ENCODE results near the gene PIK3R5. TPM values are rescaled to one million over a fixed set of nuclear protein-coding genes. Genes with fewer than 3 reads are reported as not detected.

The PIK3R5 gene
- total RNA-seq, 1 donor from 2014 or later, result 44.0 TPM

- ATAC-seq, result peak; percentile 20 to 26
- H3K4me1 ChIP-seq, result peaks cover 21% of the 10 kb centered on the region
- H3K27ac ChIP-seq, result peak overlapping the region; percentile 41
- no peak overlapping the region for H3K4me3 ChIP-seq
- intact Hi-C loops (cut with DNase I), result no loop called here
- no peak for TF ChIP-seq CTCF (IDR thresholded peaks at IDR 0.05)
- no peaks in the 10 kb centered on the region for H3K27me3 ChIP-seq (ENCODE audit: low read depth)
- no peaks in the 10 kb centered on the region for H3K36me3 ChIP-seq
- H3K9me3 ChIP-seq, result no peaks in the 10 kb centered on the region
- no peak for DNase-seq
Observed at GRCh38 chr17:8940866-8941471, 24.5 kb downstream of the PIK3R5 start.

- ATAC-seq, result no peak
- intact Hi-C loops (cut with DNase I), result no loop called here
- H3K27ac ChIP-seq, result peak overlapping the region; percentile 6
Observed at GRCh38 chr17:8939496-8940334, 25.8 kb downstream of the PIK3R5 start.

GRCh38 chr17:8938933-8939332 lies 26.6 kb downstream of the PIK3R5 start:
- Histone ChIP-seq H3K9me3 (no peaks in the 10 kb centered on the region), H3K27ac (no peak overlapping the region), H3K4me1 (peaks cover 24% of the 10 kb centered on the region), H3K27me3 (ENCODE audit: low read depth) (no peaks in the 10 kb centered on the region), H3K4me3 (no peak overlapping the region), H3K36me3 (no peaks in the 10 kb centered on the region)
- DNase-seq (no peak), ATAC-seq (no peak)
- intact Hi-C loops (cut with DNase I), result no loop called here
- no peak for TF ChIP-seq CTCF (IDR thresholded peaks at IDR 0.05)

More at GRCh38 chr17:8939496-8940334, 25.8 kb downstream of the PIK3R5 start:
- Histone ChIP-seq H3K27me3 (ENCODE audit: low read depth) (no peaks in the 10 kb centered on the region), H3K36me3 (no peaks in the 10 kb centered on the region), H3K4me1 (peaks cover 21% of the 10 kb centered on the region), H3K4me3 (no peak overlapping the region), H3K9me3 (no peaks in the 10 kb centered on the region)
- TF ChIP-seq CTCF (IDR thresholded peaks at IDR 0.05), result no peak
- DNase-seq, result no peak

- intact Hi-C loops (cut with DNase I), result no loop called here
- H3K27ac ChIP-seq, result peak overlapping the region; percentile 24
- H3K27me3 ChIP-seq (ENCODE audit: low read depth), result no peaks in the 10 kb centered on the region
- H3K9me3 ChIP-seq, result no peaks in the 10 kb centered on the region
- ATAC-seq, result peak; percentile 86 to 90
- H3K4me3 ChIP-seq, result no peak overlapping the region
- H3K4me1 ChIP-seq, result peaks cover 10% of the 10 kb centered on the region
- no peak for TF ChIP-seq CTCF (IDR thresholded peaks at IDR 0.05)
- H3K36me3 ChIP-seq, result no peaks in the 10 kb centered on the region
- DNase-seq, result peak; percentile 78
Observed at GRCh38 chr17:8935191-8935590, 30.3 kb downstream of the PIK3R5 start.

- DNase-seq (no peak), ATAC-seq (no peak)
- Histone ChIP-seq H3K27ac (no peak overlapping the region), H3K27me3 (ENCODE audit: low read depth) (no peaks in the 10 kb centered on the region), H3K9me3 (no peaks in the 10 kb centered on the region), H3K4me1 (peaks cover 3% of the 10 kb centered on the region), H3K4me3 (no peak overlapping the region), H3K36me3 (no peaks in the 10 kb centered on the region)
- no peak for TF ChIP-seq CTCF (IDR thresholded peaks at IDR 0.05)
- intact Hi-C loops (cut with DNase I), result no loop called here
Observed at GRCh38 chr17:8934346-8934745, 31.2 kb downstream of the PIK3R5 start.
